ENCODE data around the gene C19orf85.

GRCh38 chr19:55452749-55453346, 11.7 kb downstream of the C19orf85 start:
- TF ChIP-seq GATA2 (IDR thresholded peaks at IDR 0.05; ENCODE audit: low read depth, low read length) (no peak), GATA3 (IDR thresholded peaks at IDR 0.05; ENCODE audit: low read depth, low read length) (no peak)
